ENCODE results near the gene PDE8A.

The PDE8A gene

DNA sequence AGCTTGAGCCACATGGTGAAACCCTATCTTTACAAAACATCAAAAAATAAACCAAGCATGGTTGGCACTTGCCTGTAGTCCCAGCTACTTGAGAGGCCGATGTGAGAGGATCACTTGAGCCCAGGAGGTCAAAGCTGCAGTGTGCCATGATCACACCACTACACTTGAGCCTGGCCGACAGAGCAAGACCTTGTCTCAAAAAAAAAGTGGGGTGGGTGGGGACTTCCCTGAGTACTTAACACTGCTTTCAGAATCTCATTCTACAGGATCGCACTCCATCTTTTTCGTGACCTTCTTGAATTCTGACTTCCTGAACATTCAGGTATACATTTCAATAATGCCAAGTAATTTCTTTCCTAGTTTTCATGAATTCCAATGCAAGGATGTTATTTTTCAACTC lies 91.3 kb downstream of the PDE8A start:
- no peak for DNase-seq (ENCODE audit: low read depth in 3 of 3, low spot score in 1 of 3)

DNA sequence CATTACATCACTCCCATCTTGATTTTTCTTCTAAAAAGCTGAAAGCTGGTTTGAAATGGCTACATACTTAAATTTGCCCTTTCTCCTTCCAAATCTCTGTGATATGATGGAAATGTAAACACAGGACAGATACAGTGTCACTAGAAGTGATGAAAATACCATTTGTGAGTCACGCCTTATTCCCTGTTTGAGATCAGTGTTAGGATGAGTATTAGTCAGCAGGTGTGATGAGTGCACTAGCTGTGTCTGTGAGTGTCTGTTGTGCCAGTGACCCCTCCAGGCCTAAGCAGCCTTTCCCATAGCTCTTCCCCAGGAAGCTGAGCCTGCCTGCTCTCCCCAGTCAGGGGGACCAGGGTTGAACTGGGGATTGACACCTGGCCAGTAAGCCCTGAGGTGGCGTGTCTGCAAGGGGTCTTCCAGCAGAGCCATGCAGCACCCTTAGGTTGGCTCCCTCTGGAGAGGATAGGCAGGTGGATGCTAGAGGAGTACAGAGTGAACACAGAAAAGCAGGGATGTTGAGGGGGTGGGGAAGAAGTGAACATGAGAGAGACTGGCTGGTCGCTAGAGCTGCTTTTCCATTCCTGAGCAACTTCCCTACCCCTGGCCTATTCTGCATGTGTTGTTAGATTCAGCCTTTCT lies 92.0 kb downstream of the PDE8A start:
- no peak for DNase-seq (ENCODE audit: low read depth in 3 of 3, low spot score in 1 of 3)

DNA sequence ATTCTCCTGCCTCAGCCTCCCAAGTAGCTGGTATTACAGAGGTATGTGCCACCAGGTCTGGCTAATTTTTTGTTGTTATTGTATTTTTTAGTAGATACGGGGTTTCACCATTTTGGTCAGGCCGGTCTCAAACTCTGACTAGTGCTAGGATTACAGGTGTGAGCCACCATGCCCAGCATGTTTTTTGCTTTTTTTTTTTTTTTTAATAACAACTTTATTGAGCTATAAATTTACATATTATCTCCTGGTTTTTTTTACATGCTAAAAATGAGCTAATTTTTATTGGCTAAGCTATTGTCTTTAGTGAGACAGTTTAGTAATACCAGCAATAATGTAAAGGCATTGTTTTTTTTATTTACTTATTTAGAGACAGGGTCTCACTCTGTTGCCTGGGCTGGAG lies 105.2 kb downstream of the PDE8A start:
- no peak for DNase-seq (ENCODE audit: low read depth in 3 of 3, low spot score in 1 of 3)

DNA sequence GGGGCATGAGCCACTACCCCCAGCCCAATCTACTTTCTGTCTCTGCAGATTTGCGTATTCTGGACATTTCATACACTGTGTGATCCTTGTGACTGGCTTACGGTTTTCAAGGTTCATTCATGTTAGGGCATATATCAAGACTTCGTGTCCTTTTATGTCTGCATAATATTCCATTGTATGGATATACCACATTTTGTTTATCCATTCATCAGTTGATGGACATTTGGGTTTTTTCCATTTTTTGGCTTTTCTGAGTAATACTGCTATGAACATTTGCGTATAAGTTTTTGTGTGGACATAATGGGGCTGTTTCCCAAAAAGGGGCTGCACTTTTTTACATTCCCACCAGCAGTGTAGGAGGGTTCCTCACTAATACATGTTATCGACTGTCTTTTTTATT lies 106.6 kb downstream of the PDE8A start:
- DNase-seq (ENCODE audit: low read depth in 3 of 3, low spot score in 1 of 3) = no peak

DNA sequence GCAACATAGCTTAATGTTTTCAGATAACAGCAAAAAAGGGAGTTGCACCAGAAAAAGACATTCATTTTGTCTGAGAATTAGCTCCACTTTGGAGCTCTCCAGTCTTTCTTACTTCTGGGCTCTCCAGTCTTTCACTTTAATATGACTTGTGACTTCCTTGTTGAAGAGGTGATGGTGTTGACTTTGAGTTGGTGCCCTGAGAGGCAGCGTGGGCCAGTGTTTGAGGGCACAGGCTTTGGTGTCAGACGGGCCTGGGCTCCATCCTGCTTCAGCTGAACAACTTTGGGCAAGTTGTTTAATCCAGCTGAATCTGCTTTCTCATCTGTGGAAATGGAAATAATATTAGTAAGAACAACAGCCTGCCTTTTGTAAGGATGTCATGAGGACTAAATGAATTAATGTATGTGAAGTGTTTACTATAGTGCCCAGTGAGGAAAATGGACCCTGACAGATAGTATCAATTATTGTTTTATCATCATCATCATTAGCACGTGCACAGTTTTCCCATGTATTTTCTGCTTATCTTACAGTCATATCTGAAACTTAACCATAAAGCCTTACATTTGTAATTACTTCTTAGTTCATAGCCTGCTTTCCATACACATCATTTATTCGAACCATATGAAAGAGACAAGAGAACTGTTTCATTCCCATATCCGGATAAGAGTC lies 108.4 kb downstream of the PDE8A start:
- DNase-seq (ENCODE audit: low read depth in 3 of 3, low spot score in 1 of 3) = no peak

DNA sequence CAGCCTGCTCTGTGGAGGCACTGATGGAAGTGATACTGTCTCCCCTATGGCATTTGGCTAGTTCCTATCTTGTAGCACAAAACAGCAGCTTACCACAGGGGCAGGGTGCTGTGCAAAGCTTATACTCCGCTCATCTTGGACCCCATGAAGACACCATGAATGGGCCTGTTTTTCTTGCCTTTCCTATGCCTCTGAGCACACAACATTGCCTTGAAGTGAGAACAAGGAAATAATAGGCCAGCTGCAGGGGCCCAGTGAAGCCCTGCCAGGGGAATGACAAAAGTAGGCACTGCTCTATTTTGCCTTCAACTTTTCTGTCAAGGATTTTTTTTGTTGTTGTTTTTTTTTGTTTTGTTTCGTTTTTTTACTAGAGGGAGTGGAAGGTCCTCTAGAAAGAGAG lies 110.3 kb downstream of the PDE8A start:
- DNase-seq (ENCODE audit: low read depth in 3 of 3, low spot score in 1 of 3) = no peak

DNA sequence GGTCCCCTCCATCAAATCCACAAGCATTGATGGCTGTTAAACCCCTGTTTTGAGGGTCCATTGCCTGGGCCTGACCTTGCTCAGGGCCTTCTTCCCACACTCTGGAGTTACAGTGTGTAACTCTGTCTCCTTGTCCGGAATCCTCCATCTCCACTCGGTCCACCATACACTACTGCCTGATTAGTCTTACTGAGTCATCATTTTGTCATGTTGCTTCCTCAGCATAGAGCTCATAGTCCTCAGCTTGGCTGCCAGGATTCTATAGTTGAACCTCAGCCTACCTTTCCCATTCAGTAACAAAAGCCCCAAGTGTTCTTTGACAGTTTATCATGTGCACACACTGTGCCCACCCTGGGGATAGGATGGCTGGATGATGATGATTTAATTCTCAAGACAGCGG lies 113.0 kb downstream of the PDE8A start:
- no peak for DNase-seq (ENCODE audit: low read depth in 3 of 3, low spot score in 1 of 3)

DNA sequence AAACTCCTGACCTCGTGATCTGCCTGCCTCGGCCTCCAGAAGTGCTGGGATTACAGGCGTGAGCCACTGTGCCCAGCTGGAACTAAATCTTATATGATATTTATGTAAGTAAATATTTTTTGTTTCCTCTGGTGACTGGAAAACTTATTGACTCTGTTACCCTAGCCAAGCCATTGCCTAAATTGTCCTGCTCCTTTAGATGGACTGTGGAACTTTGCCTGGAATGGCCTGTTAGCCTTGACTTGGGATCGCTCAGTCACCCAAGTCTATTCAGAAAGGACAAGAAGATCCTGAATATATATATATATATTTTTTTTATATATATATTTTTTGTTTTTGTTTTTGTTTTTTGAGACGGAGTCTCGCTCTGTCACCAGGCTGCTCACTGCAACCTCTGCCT lies 113.9 kb downstream of the PDE8A start:
- DNase-seq (ENCODE audit: low read depth in 3 of 3, low spot score in 1 of 3) = no peak

DNA sequence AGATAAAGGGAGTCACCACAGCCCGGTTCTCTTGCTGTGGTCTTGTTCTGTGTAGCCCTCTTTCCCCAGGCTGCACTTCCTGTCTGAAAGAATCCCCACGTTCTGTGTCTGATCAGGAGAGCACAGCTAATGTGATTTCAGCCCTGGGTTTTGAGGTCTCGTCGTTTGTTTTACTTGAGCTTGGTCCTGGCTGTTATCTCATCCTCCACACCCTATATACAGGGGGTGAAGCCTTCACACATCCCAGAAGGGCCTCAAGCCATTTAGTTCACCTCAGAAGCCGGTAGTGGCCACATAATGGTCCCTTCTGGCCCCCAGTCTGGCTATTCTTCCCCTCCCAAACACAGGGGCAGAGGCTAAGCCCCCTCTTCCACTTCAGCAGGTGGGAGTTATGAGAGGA lies 115.6 kb downstream of the PDE8A start:
- no peak for DNase-seq (ENCODE audit: low read depth in 3 of 3, low spot score in 1 of 3)

DNA sequence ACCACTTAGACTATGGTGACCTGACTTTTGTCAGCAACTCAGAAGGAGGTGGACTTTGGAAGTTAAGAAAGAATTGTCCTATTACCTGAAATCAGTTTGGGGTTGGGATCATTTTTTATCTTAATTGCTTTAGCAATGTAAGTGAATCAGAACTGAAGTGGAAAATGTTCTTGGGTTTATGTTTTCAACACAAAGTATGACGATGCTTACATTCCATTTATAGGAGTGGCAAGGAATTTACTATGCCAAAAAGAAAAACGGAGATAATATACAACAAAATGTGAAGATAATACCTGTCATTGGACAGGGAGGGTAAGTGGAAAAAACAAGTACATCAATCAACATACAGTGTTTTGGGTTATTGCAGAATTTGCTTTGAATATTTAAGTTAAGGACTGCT lies 116.1 kb downstream of the PDE8A start:
- DNase-seq (ENCODE audit: low read depth in 3 of 3, low spot score in 1 of 3) = no peak

DNA sequence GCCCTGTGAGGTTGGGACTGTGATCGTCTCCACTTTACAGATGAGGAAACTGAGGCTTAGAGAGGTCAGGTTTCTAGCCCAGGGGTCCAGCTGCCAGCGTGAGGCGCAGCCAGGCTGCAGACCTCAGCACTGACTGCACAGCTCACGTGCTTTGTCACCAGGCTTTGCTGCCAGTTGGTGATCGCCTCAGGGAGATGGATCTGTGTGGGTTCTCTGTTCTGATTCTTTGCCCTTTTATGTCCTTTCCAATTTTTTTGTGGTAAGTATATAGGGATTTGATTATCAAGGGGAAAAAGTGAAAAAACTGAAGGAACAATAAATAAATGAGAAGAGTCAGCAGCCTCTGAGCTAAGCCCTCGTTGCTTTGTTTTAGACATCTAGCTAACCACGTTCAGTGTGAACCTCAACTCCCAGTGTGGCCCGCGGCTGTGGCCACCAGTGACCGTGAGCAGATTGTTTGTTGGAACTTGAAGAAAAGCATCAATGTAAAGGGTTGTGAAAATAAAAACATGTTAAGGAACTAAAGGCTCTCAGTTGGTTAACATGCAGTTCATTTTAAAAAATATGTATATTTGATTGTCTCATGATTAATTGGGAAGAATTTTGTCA lies 117.6 kb downstream of the PDE8A start:
- DNase-seq (ENCODE audit: low read depth in 3 of 3, low spot score in 1 of 3) = no peak

DNA sequence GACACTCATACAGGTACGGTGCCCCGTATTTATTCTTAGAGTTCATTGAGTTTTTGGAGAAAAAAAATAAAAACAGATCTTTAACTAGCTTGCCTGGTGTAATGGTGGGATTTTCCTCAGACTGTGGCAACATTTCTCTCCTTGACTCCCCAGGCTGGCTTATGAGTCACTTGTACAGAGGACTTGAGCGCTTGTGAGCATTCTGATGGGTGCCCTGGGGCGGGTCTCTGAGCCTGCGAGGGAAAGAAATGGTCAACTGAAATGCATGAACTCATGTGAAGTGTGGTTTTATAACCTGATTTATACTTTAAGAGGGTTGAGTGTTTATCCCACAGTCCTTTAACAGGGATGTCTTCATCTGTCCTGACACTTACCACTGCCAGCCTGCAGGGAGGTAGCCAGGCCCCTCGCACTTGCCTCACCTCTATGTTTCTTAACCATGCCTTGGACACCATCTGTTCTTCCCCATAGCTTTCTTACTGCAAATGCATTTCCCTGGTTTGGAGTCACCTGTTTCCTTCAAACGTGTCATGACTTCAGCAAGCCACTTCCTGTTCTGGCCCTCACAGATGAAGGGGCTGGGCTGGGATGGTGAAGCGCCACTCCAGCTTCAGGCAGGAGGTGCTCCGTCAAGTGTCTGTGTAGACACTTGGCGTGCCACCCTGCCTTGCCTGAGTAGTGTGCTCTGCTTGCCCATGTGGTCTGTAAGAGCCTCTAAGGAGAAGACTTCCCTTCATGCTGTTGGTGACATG lies 118.7 kb downstream of the PDE8A start:
- no peak for DNase-seq (ENCODE audit: low read depth in 3 of 3, low spot score in 1 of 3)

DNA sequence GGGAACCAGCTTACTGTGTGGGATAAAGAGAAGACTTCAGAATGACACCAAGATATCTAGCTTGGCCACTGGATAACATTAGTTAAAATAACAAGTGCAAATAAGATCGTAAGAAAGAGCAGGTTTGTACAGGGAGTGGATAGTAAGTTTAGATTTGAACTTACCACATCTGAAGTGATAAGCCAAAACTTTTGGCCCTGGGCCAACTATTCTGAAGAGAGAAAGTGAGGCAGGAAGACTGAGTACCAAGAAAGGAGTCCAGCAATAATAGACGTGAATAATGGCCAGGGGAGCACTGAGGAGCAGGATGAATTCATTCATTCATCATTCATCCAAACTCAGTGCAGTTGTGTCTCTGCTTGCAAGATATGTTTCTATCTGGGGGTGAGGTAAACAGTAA lies 122.9 kb downstream of the PDE8A start:
- no peak for DNase-seq (ENCODE audit: low read depth in 3 of 3, low spot score in 1 of 3)

DNA sequence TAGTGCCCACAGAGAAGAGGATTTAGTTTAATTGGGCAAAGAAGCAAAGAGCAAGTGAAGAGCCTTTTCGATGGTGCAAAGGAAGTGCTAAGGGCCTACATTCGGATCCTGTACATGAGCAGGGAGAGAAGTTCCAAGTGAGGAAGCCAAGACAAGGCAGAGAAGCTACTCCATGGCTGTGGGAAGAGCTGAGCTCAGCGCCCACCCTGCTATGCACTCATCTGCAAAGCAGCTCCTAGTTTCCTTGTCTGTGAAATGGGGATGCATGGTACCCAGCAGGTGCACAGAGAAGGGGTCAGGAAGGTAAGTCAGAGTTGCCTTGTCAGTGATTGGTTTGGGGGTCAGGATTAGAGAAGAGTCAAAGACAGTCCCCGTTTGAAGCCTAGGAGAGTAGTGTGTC lies 126.5 kb downstream of the PDE8A start:
- no peak for DNase-seq (ENCODE audit: low read depth in 3 of 3, low spot score in 1 of 3)

DNA sequence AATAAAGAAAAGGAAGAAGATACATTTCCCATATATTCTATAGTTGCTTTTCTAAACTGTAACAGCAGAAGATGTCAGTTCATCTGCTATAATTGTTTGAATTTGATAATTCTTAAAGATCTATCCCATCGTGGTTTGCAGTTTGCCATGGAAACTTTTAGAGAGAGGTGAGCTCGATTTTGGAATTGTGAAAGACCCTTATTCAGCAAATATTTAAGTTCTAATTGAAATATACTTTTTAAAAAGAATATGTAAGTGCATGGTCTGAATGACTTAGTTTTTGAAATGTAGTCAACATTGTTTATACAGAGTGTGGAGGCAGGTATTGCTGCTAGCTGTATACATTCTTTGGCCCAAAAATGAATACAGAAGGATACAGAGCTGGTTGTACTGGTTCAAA lies 127.7 kb downstream of the PDE8A start:
- no peak for DNase-seq (ENCODE audit: low read depth in 3 of 3, low spot score in 1 of 3)

DNA sequence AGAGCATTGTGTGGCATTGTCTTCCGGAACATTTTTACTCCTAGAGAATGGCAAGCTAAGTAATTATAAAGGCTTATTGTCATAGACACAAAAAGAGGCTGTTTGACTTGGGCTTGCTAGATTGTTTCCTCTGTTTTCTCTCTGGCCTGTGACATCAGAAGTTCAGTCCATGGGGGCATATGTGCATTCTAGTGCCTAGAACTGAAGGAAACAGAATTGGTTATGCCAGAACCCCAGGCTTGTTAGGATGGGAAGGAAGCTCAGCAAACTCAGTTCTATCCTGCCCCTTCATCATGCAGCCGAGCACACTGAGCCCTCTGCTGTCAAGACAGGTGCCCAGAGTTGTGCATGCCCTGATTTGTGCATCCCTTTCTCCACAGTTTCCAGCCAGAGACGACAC lies 131.3 kb downstream of the PDE8A start:
- DNase-seq (ENCODE audit: low read depth in 3 of 3, low spot score in 1 of 3) = no peak

DNA sequence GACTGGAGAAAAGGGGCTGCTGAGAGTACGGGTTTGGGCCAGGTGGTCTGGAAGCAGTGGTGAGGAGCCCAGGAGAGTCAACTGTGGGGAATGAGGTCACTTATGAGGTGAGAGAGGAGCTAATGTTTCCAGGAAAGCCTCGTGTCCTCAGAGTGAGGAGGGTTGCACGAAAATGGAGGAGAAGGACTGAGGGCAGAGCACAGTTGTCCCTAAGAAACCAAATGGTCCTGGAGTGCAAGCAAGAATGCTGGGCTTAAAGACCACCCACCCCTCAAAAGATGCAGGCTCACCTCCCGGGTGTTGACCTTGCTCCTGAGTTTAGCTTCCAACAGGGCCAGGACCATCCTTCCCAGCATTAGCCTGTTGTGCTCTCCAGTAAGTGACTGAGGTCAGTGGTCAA lies 133.2 kb downstream of the PDE8A start:
- DNase-seq (ENCODE audit: low read depth in 3 of 3, low spot score in 1 of 3) = no peak

DNA sequence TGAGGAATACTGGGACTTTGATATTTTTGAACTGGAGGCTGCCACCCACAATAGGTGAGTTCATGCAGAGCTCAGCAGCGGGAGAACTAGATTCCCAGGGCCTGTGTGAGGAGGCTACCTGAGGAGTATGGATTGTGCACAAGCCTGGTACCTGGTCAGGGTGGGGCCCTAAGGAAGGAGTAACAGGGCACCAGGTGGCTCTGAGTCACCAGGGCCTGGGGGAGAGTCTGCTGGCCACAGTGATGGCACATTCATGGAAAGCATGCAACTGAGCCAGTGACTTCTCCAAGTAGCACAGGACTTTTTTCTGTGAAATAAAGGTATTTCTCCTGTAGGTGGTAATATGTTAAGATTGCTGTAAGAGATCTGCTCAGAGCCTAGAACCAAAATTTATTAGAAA lies 134.4 kb downstream of the PDE8A start:
- no peak for DNase-seq (ENCODE audit: low read depth in 3 of 3, low spot score in 1 of 3)

DNA sequence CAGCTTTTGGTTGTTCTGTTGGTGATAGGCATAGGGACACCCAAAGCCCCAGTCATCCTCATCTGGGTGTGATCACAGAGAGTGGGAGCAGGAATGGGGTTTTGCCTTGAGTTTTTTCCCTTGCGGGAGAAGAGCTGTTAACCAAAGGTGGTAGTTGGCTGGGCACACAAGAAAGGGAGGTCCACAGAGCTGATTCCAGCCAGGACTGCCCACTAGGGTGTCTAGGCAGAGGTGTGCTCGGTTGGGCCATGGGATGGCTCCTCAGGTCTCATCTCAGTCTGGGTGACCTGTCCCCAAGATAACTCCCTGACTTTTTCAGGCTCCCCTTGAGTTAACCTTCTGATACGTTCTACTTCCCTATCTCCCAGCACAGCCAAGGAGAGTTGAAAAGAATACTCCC lies 134.8 kb downstream of the PDE8A start:
- DNase-seq (ENCODE audit: low read depth in 3 of 3, low spot score in 1 of 3) = no peak

DNA sequence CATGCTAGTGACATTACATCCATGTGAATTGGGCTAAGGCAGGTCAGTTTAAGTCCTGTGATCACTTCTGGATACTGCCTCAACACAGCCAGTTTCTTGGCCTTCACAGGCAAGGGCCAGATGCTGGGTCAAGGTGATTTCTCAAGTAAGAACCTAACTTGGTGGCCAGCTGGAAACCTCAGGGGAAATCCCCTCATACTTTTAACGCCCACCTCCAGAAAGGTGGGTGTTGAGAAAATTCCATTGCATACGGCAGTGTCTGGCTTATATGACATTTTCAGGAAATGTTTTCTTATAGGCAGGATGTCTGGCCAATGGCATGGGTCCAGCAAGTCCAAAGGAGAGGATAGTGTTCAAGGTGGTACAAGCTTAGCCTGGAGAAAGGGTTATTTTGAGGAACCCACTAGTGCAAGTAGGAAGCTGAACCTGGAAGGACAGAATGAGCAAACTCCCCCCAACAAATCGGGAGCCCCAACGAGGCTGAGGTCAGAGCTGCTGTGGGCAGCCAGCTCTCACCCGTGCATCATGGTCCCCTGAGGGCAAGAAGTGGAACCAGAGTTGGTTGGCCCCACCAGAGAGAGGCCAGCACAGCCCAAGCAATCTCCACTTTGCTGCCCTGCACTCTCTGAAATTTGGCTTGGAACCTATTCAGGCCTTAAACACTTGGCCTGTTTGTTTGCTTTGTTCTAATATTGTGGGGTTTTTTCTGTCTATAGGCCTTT lies 135.4 kb downstream of the PDE8A start:
- no peak for DNase-seq (ENCODE audit: low read depth in 3 of 3, low spot score in 1 of 3)

DNA sequence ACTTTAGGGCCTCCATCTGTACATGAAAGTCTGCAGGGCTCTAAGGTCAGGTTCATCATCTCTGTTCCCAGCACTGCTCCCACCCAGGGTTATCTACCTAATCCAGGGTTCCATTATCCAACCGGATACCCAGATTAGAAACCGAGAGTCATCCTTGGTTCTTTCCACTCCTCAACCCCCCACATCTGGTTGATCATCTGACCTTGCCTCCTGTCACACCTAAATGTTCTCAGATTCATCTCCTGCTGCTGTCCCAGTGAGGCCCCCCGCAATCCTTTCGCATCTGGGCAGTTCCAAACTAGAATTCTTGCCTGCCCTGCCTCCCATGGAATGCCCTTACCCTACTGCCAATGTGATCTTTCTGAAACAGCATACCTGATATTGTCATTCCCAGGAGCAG lies 136.5 kb downstream of the PDE8A start:
- no peak for DNase-seq (ENCODE audit: low read depth in 3 of 3, low spot score in 1 of 3)

DNA sequence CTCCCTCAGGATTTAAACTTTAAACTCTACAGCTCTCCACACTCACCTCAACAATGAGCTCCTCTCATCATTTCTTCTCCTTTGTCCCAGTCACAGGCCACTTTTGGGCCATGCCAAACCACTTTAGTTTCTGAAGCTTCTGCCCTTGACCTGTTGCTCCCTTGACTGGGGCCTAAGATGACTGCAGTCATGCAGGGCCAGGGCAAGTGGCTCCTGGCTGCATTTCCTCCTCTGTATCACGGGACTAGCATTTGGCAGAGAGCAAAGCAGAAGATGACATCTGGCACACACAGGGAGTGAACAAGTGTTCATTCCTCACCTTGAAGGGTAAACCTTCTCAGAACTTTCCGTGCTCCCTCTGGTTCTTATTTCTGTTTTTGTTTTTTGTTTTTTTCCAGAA lies 136.9 kb downstream of the PDE8A start:
- no peak for DNase-seq (ENCODE audit: low read depth in 3 of 3, low spot score in 1 of 3)

All from stimulated activated CD4-positive, alpha-beta T cell treated with anti-CD3 and anti-CD28 coated beads, TNF-alpha, amount 100 ng/mL, for 1 hour (primary cell).